T-helper 2 cell treated with Interferon-gamma antibody and Interleukin-4, amounts not matched to agents 100 ng/mL and 5 ng/mL, for 36 hours (primary cell): ENCODE measurements around the gene RAB44. TPM values are rescaled to one million over a fixed set of nuclear protein-coding genes. Genes with fewer than 3 reads are reported as not detected.
"Not testable (repeated sequence)": the region's sequence is repeated elsewhere in the genome, so short reads cannot be mapped to it uniquely, and the experiment has no call there.

ENCODE experiments used
- intact Hi-C: fragments of 100-400 bp; cut with micrococcal nuclease; formaldehyde crosslinking; loops from one replicate; pipeline ENCODE4 v1.15.1; 2023
- total RNA-seq: library from RNA; stranded (reverse); gene quantifications from 2 replicates; pipeline ENCODE4 v1.2.3, GENCODE V29; 2022

Gene RAB44
- 0.07 TPM in 2 replicates for total RNA-seq

DNA sequence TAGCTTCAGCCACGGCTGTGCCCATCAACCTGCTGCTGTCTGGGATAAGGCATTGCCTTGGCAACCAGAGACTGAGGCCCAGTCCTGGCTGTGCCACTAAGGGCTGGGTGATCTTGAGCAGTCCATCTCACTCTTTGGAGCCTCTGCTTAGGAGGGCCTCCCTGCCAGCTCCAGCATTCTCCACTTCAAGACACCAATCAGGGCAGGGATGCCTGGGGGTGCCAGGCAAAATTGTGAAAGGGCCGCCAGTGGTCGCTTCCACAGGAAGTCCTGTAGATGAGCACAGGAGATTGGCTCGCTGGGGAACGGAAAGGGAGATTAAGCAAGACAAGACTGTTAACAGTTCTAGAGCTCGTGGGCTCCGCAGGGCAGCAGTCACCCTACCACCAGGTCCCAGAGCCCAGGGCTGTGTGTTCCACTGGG, at the start of gene RAB44:
Gene RAB44, plus strand, starts transcription at position 346 of the 423 bp plus-strand sequence. CDS start 6,410 bp downstream, outside the sequence.
- intact Hi-C loops = no loop called here

- intact Hi-C loops = no loop called here
Measured at GRCh38 chr6:36649086-36649485, 48.5 kb upstream of the RAB44 start.

GRCh38 chr6:36649701-36650484, 47.7 kb upstream of the RAB44 start:
- intact Hi-C loops = no loop called here

DNA sequence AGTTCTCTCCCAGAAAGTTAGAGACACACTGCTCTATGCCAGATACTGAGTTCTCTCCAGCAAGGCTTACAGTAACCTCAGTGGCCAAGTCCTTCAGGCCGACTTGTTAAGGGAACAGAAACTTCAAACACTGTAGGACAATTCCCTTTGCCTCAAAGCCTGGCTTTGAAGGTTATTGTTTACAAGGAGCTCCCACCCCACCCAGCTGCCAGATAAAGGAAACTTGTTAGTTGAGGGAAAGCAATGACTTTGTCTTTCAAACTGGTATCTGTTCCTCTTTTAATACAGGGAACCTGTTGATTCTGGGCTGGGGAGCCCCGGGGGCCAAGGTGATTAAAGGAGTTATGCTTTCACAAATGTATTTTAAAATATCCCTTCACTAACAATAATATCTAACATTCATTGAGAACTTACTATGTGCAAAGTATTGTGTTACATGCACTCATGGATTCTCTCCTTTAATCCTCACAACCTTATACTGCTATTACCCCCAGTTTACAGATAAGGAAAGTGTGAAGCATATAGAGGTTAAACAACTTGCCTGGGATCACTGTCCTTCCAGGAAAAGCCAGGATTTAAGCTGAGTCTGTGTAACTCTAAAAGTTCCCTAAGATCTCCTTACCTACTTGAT, 46.7 kb upstream of the RAB44 start:
- intact Hi-C loops = no loop called here

DNA sequence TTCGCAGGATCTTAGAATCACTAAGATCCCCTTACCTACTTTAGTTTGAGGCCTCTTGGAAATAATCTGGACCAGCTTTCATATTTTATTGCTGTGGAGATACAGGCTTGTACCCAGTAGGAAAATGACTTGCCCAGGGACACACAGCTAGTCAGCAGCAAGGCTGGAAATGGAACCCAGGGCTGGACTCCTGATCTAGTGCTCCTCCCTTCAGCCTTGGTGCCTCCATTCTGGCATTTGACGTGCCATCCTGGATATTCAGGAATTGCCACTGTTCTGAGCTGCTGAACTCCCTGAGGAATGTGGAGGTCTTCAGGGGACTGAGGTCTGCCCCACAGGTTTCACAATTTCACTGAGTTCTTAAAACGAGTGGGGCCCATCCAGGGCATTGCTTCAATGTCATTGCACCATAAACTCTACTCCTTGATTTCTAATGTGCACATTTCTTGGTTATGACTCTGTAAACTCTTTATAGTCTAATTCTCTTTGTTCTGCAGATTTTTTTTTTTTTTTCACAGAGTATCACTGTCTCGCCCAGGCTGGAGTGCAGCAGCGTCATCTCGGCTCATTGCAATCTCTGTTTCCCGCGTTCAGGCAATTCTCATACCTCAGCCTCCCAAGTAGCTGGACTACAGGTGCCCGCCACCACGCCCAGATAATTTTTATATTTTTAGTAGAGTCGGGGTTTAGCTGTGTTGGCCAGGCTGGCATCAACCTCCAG, 45.8 kb upstream of the RAB44 start:
- intact Hi-C loops = no loop called here

DNA sequence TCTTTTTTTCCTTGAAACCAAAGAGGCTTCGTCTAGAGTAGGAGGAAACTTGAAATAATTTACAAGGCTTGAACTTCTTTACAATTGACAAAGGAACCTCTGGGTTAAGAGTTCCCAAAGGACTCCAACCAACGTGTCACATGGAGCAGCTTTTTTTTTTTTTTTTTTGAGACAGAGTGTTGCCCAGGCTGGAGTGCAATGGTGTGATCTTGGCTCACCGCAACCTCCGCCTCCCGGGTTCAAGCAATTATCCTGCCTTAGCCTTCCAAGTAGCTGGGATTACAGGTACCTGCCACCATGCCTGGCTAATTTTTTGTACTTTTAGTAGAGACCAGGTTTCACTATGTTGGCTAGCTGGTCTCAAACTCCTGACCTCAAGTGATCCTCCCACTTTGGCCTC, 43.2 kb upstream of the RAB44 start:
- intact Hi-C loops = not testable (repeated sequence)

DNA sequence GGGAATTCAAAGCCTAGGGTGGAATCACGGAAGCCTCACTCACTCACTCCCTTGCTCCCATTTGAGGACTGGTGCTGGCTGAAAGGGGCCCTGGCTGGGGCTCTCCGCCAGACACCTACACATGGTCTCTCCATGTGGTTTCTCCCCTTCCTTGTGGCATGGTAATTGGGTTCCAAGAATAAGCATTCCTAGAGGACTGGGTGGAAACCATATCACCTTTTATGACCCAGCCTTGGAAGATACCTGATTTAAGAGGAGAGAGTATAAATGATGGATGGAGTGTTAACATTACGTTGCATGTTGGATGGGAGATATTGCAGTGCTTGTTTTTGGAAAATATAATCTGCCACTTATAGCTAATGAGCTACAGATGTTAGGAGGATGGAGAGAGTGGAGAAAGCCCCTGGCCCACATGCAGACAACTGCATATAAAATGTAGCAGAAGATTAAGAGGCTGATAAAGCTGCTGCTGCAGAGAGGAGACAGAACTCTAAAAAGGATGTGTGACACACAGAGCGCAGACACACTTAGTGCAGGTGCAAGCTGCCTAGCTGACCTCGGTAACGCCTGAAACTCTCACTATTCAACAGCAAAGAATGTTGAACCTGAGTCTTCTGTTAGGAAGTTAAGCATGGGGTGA, 42.4 kb upstream of the RAB44 start:
- intact Hi-C loops = no loop called here

DNA sequence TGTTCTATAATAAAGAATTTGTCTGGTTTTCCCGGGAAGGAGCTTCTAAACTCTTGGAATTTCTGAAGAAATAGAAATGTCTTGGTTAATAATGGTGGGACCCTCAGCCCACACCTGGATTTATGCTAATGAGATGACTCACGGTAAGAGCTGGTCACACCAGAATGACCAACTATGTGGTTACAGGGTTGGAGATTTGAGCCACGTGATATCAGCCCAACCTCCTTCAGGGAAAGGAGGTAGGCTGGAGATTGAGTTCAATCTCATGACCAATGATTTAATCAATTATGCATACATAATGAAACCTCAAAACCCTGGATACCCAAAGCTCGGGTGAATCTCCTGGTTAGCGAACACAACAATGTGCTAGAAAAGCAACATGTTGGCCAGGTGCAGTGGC, 41.2 kb upstream of the RAB44 start:
- intact Hi-C loops = no loop called here

DNA sequence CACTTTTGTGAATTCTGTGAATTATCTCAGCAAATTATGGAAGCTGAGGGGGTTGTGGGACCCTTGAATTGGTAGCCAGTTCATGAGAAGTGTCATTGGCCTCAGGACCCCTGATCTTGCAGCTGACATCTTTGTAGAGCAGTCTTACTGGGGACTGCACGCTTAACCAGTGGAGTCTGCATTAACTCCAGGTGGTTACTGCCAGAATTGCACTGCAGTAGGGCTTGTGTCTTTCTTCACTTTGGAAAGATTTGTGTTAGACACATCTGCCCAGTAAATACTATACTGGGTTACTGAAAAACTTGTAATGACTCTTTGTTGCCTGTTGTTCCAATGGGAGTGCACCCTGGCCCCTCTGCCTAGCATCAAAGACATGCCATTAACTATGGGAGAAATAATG, 40.4 kb upstream of the RAB44 start:
- intact Hi-C loops = no loop called here

DNA sequence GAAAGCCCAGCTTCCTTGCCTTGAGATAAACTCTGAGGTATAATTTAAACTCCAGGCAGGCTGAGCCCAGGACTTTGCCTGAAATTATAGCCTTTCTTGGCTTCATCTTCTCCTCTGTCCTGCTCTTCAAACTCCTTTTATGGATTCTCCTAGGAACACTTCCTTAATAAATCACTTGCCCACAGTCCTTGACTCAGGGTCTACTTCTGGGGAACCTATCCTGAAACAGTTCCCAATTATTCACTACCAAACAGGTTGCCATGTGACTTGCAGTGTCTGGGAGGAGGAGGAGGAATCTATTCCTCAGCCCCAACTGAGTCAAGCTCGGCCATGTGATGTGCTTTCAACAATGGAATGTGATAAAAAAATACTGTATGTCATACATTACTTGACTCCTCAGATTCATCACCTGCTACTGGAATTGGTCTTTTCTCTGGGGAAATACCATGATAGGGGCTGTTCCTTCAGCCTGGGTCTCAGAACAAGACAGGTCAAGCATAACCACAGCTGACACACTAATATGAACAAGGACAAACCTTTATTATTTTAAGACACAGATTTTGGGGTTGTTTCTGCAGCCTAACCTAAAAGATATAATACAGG, 39.6 kb upstream of the RAB44 start:
- intact Hi-C loops = no loop called here

GRCh38 chr6:36659271-36659670, 38.4 kb upstream of the RAB44 start:
- intact Hi-C loops = no loop called here

DNA sequence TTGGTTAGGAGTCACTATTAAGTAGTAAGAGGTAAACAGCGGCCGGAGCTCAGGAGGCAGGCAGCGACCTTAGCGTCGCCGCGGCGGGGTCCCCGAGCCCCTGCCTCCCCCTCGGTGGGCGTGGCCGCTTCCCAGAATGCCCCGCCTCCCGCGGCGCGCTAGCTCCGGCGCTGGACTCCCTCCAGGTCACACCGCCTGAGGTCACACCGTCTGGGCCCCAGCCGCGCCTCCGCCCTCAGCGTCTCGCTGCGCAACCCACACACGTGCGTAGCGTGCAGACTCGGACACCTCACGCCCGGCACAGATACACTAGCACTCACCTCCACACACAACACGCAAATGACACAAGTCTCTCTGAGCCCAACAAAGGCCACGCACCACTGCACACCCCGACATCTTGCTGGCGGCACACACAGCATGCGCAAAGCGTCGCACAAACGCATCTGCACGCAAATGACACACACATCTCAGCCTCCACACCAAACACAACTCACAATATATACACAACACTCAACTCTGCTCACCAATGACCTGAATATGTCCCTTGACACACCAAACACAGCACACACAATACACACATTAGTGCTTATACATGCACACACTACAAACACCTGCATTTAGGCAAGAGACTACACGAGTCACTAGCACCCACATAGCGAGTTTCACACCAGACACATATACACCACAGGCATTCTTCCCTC, 36.7 kb upstream of the RAB44 start:
- intact Hi-C loops = no loop called here

- intact Hi-C loops = no loop called here
Measured at GRCh38 chr6:36662380-36662779, 35.2 kb upstream of the RAB44 start.

DNA sequence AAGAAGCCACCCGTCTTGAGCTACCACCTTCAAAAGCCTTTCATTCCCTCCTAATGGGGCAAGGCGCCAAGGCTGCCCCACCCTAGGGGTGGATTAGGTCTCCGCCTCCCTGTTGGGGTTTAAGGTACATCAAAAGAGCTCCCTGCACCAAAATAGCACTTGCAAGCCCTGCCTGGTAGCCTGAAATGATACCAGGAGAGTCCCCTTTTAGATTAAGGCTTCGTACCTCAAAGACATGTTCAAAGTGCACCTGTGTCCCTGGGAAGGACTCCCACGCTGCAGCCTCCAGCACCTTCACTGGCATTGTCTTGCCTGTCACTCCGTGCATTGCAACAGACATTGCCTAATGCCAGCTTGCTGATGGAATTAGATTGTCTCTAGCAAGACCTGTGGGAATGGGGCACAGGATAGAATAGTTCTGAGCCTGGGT, 34.8 kb upstream of the RAB44 start:
- intact Hi-C loops = no loop called here

GRCh38 chr6:36663504-36664446, 33.9 kb upstream of the RAB44 start:
- intact Hi-C loops = no loop called here

DNA sequence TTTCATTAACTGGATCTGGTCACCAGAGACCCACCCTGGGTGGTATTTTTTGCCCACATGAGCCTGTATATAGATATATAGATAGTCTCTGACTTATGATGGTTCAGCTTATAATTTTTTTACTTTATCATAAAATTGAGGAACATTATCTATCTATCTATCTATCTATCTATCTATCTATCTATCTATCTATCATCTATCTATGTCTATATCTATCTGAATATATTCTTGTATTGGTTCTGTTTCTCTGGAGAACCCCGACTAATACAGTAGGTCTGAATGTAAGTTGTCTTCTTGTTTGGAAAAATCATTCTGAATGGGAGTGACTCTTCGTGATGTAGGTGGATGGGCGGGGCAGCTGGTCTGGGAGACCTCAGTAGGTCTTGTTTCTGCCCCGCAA, 32.4 kb upstream of the RAB44 start:
- intact Hi-C loops = no loop called here

GRCh38 chr6:36666287-36666686, 31.3 kb upstream of the RAB44 start:
- intact Hi-C loops = no loop called here

DNA sequence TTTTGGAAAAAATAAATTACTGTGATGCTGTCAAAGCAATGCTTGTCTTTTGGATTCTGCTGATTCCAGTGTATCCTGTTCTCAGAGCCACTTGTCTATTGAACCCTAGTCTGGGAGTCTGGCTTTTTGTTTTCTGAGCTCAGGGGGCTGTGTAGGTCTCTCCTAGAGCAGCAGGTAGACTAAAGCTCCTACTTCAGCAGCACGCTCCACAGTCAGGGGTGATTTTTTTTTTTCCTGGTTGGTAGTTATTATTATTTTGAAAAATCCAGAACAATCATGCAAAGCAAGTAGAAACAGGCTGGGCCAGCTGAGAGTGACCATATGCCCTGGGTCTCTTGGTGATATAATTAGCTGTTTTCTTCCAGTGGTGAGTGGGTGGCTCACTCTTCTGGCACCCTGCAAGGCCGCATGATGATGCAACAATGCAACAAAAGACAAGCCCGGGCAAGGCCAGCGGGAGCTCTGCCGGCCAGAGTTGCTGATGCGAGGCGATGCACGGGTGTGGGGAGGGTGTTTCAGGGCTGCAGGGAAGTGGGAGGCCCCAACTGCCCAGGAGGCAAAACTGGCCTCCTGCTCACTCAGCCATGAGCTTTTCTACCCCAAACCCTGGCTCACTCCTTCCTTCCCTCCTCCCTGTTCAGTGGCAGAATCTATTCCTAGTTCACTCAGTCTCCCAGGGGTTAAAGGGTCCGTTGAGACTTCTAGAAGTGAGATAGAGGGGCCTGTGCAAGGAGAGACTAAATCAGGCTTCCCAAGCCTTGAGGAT, 30.6 kb upstream of the RAB44 start:
- intact Hi-C loops = no loop called here

DNA sequence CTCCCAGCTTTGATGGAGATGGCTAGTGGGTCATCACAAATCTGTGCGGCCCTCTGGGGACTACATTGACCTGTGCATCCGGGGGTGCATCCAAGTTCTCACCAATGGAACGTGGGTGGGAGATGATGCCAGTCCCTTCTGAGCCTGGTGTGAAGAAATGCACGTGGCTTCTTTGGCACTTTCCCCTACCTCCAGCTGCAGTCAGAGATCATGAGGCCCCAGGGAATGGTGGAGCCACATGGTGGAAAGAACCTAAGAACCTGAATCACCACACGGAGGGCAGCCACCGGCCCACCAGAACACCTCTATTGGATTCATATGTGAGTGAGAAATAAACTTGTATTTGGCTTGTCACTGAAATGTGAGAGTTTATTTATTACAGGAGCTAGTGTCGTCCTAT, 29.0 kb upstream of the RAB44 start:
- intact Hi-C loops = no loop called here
